GM13977 (cell line): ENCODE results near the gene C16orf87.

Source experiments
- DNase-seq: peaks from one replicate; pipeline ENCODE4 v3.0.0; 2012; ENCODE audit warnings: low spot score
- CTCF ChIP-seq: IDR thresholded peaks from 2 replicates; pipeline ENCODE4 v1.5.1; 2012; ENCODE audit warnings: mild to moderate bottlenecking, control low read depth; ENCODE audit not compliant: insufficient read depth; ENCODE audit errors: extremely low read depth, missing control alignments
- in situ Hi-C: fragments of 300-500 bp; cut with MboI; formaldehyde crosslinking; loops from one replicate; pipeline ENCODE4 v1.12.0; 2022; ENCODE audit warnings: low sequenced_read_pairs, low pct_unique_long_range_greater_than_20kb, mixed read lengths, inconsistent platforms; ENCODE audit not compliant: unreplicated experiment

Gene C16orf87

GRCh38 chr16:46800494-46800893 lies 30.5 kb downstream of the C16orf87 start:
- in situ Hi-C loops = no loop called here
- DNase-seq = no peak
- no peak for TF ChIP-seq CTCF

- no peak for TF ChIP-seq CTCF
- no peak for DNase-seq
- in situ Hi-C loops = no loop called here
Measured at GRCh38 chr16:46797501-46797900, 33.5 kb downstream of the C16orf87 start.

- in situ Hi-C loops = no loop called here
- TF ChIP-seq CTCF = no peak
- DNase-seq = no peak
Measured at GRCh38 chr16:46796764-46797269, 34.2 kb downstream of the C16orf87 start.

- in situ Hi-C loops = no loop called here
- no peak for DNase-seq
- no peak for TF ChIP-seq CTCF
Measured at GRCh38 chr16:46793841-46794240, 37.1 kb downstream of the C16orf87 start.

- in situ Hi-C loops = no loop called here
- DNase-seq = no peak
- TF ChIP-seq CTCF = no peak
Measured at GRCh38 chr16:46790599-46791270, 40.2 kb downstream of the C16orf87 start.

GRCh38 chr16:46789499-46790414 lies 41.2 kb downstream of the C16orf87 start:
- no peak for TF ChIP-seq CTCF
- peak; percentile 82 for DNase-seq
- in situ Hi-C loops = loop anchor here (10.0 kb wide), 1 partner anchor 95 kb away; no protein-coding TSS in a partner anchor
